Brain microvascular endothelial cell (primary cell): ENCODE results near the gene PPT1.

Experiments used
- DNase-seq: peaks from one replicate; pipeline ENCODE4 v3.0.0-alpha.2; 2020
- H3K27ac ChIP-seq: fragments of 250-450 bp; sonication (Bioruptor Pico); 2 replicates; pipeline ENCODE4 v1.5.1; 2020; ENCODE audit warnings: mild to moderate bottlenecking, moderate library complexity
- H3K27me3 ChIP-seq: fragments of 250-450 bp; sonication (Bioruptor Pico); replicated peaks from 2 replicates; pipeline ENCODE4 v1.5.1; 2020; ENCODE audit warnings: mild to moderate bottlenecking
- H3K36me3 ChIP-seq: fragments of 250-450 bp; sonication (Bioruptor Pico); replicated peaks from 2 replicates; pipeline ENCODE4 v1.5.1; 2020; ENCODE audit warnings: mild to moderate bottlenecking
- H3K4me3 ChIP-seq: 2 replicates; pipeline ENCODE4 v1.5.1; 2011; ENCODE audit warnings: low read depth, mild to moderate bottlenecking, control low read depth, low read length, moderate library complexity
- in situ Hi-C: cut with HindIII; loops from 2 replicates; pipeline ENCODE4 v1.10.0; 2017; ENCODE audit warnings: low sequenced_read_pairs, low pct_ligation_motif_present
- TF ChIP-seq, protein P1 (sequence below): IDR thresholded peaks from 2 replicates; pipeline ENCODE4 v1.5.1; 2011; ENCODE audit warnings: low read depth, mild to moderate bottlenecking, moderate library complexity, low read length, control low read depth, inconsistent platforms; ENCODE audit errors: missing control alignments

The PPT1 gene

DNA sequence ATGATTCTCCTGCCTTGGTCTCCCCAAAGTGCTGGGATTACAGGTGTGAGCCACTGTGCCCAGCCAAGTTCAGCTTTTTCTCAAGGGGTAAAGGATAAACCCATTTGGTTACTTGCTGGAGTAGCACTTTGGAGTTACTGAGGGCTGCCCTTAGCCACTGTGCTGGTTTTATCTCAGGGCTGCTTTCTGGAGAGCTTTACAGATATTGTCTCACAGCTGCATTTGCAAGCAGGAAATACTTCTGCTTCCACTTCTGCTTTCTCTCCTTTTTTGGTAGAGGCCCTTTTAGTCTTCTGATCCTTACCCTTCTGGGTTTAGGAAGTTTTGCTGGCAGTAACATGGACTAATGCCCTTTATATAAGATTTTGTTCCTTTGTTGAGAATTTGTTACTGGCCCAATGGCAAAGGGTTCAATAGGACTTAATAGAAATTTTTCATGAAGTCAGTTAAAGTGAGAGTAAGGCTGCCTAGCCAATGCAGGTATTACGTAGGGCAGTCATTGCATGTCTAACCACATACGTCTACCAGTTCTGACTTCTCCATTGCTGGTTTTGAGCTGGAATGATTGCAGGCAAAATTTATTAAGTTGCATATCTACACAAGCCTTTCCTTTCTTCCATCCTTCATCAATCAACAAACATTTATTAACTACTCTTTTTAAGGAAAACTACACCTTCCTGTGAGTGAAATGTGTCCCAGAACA is 32.1 kb downstream of the PPT1 start:
- no peak overlapping the region for H3K27ac ChIP-seq
- H3K4me3 ChIP-seq: no peak overlapping the region
- no peak for DNase-seq
- TF ChIP-seq, protein P1, sequence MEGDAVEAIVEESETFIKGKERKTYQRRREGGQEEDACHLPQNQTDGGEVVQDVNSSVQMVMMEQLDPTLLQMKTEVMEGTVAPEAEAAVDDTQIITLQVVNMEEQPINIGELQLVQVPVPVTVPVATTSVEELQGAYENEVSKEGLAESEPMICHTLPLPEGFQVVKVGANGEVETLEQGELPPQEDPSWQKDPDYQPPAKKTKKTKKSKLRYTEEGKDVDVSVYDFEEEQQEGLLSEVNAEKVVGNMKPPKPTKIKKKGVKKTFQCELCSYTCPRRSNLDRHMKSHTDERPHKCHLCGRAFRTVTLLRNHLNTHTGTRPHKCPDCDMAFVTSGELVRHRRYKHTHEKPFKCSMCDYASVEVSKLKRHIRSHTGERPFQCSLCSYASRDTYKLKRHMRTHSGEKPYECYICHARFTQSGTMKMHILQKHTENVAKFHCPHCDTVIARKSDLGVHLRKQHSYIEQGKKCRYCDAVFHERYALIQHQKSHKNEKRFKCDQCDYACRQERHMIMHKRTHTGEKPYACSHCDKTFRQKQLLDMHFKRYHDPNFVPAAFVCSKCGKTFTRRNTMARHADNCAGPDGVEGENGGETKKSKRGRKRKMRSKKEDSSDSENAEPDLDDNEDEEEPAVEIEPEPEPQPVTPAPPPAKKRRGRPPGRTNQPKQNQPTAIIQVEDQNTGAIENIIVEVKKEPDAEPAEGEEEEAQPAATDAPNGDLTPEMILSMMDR: no peak
- H3K36me3 ChIP-seq: peaks cover 97% of the 10 kb centered on the region
- in situ Hi-C loops: no loop called here
- no peaks in the 10 kb centered on the region for H3K27me3 ChIP-seq

- in situ Hi-C loops: no loop called here
- no peak for DNase-seq
- TF ChIP-seq, protein P1: no peak
- no peaks in the 10 kb centered on the region for H3K27me3 ChIP-seq
- H3K27ac ChIP-seq: peak overlapping the region; percentile 4
- peaks cover 68% of the 10 kb centered on the region for H3K36me3 ChIP-seq
- no peak overlapping the region for H3K4me3 ChIP-seq
Observed at GRCh38 chr1:40059960-40060750, 36.9 kb downstream of the PPT1 start.

DNA sequence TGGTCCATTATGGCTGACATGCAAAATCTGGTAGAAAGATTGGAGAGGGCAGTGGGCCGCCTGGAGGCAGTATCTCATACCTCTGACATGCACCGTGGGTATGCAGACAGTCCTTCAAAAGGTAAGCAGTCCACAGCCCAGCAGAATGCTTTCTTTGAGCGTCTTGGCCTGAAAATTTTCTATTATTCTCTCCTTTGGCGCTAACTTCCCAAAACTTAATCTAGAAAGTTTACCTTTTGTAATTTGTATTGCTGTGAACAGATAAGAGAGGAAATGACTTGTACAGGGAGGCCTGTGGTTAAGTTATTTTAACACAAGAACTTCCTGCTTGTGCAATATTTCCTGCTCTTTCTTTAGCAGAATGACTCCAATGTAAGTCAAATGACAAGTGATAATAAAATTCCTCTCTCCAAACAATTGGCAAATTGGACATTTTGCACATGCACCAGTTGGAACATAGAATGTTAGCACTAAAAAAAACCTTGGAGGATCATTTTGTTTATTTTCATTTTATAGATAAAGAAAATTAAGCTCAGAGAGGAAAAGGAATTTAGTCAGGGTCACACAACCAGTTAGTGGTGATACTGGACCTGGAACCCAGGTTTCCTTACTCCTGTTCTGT is 37.6 kb downstream of the PPT1 start:
- in situ Hi-C loops: no loop called here
- peak overlapping the region; percentile 4 for H3K27ac ChIP-seq

GRCh38 chr1:40058453-40059337 is 38.4 kb downstream of the PPT1 start:
- H3K4me3 ChIP-seq: no peak overlapping the region
- no peak for DNase-seq
- no peak overlapping the region for H3K27ac ChIP-seq
- H3K36me3 ChIP-seq: peaks cover 56% of the 10 kb centered on the region
- no peaks in the 10 kb centered on the region for H3K27me3 ChIP-seq
- TF ChIP-seq, protein P1: no peak
- in situ Hi-C loops: no loop called here

More for the DNA sequence above, 37.6 kb downstream of the PPT1 start:
- DNase-seq: no peak
- no peaks in the 10 kb centered on the region for H3K27me3 ChIP-seq
- no peak overlapping the region for H3K4me3 ChIP-seq
- H3K36me3 ChIP-seq: peaks cover 64% of the 10 kb centered on the region
- TF ChIP-seq, protein P1: peak; percentile 18

- no peak for DNase-seq
- in situ Hi-C loops: no loop called here
- TF ChIP-seq, protein P1: no peak
- H3K27me3 ChIP-seq: no peaks in the 10 kb centered on the region
- H3K36me3 ChIP-seq: peaks cover 51% of the 10 kb centered on the region
- no peak overlapping the region for H3K27ac ChIP-seq
- no peak overlapping the region for H3K4me3 ChIP-seq
Observed at GRCh38 chr1:40058097-40058452, 39.0 kb downstream of the PPT1 start.
